Activated CD4-positive, alpha-beta T cell treated with anti-CD3 and anti-CD28 coated beads for 36 hours (primary cell): ENCODE data around the gene ASIC4. TPM values are rescaled to one million over a fixed set of nuclear protein-coding genes. Genes with fewer than 3 reads are reported as not detected.

Experiments used
- ATAC-seq: fragments of 200-7000 bp; cut with Tn5 transposase; one replicate; pipeline ENCODE4 v1.10.0; 2021; ENCODE audit warnings: mild to moderate bottlenecking, moderate library complexity
- CTCF ChIA-PET: fragments of 350-600 bp; sonication (Branson Sonifier 250); formaldehyde crosslinking; loops from one replicate; lab custom pipeline; 2021; ENCODE audit warnings: antibody characterized with exemption; lab: Charles Lee
- POLR2A ChIA-PET: fragments of 350-600 bp; sonication (Branson Sonifier 250); formaldehyde crosslinking; loops from one replicate; lab custom pipeline; 2021; ENCODE audit warnings: antibody characterized with exemption, inconsistent platforms; lab: Charles Lee
- DNase-seq: peaks from one replicate; pipeline ENCODE4 v3.0.0-alpha.2; 2020
- H3K27ac Mint-ChIP-seq: one replicate; pipeline ENCODE4 v1.8.0; 2021; ENCODE audit warnings: mixed read lengths
- H3K27me3 Mint-ChIP-seq: one replicate; pipeline ENCODE4 v1.8.0; 2021; ENCODE audit warnings: mixed read lengths
- H3K36me3 Mint-ChIP-seq: one replicate; pipeline ENCODE4 v1.8.0; 2021; ENCODE audit warnings: low read depth, mixed read lengths
- H3K4me1 Mint-ChIP-seq: one replicate; pipeline ENCODE4 v1.8.0; 2021; ENCODE audit warnings: mixed read lengths
- H3K4me3 Mint-ChIP-seq: one replicate; pipeline ENCODE4 v1.8.0; 2021; ENCODE audit warnings: mild to moderate bottlenecking, moderate library complexity, mixed read lengths
- H3K9me3 Mint-ChIP-seq: one replicate; pipeline ENCODE4 v1.8.0; 2021; ENCODE audit warnings: low read depth, mixed read lengths
- intact Hi-C, 2 experiments: fragments of 100-400 bp; cut with DNase I in 1 of 2; cut with micrococcal nuclease in 1 of 2; formaldehyde crosslinking; loops; one replicate each; pipeline versions ENCODE4 v1.14.2 to v1.15.1; 2022 to 2024; cut with DNase I, micrococcal nuclease
- total RNA-seq, 2 experiments: library from RNA; stranded (reverse); gene quantifications; one replicate each; pipeline ENCODE4 v1.2.3, GENCODE V29; 2021

The ASIC4 gene
- total RNA-seq, 2 experiments from 2014 or later = not detected

GRCh38 chr2:219565130-219566080, 51.1 kb downstream of the ASIC4 start:
- Mint-ChIP-seq H3K27me3 (peaks cover 20% of the 10 kb centered on the region), H3K4me1 (no peaks in the 10 kb centered on the region), H3K36me3 (no peaks in the 10 kb centered on the region), H3K27ac (no peak overlapping the region), H3K9me3 (no peaks in the 10 kb centered on the region), H3K4me3 (no peak overlapping the region)
- ATAC-seq (no peak), DNase-seq (no peak)
- ChIA-PET CTCF (interaction anchor here (0.9 kb wide), 1 partner anchor 18 kb away, joined by 4 read pairs; no protein-coding TSS in a partner anchor), POLR2A (no interaction called here)
- intact Hi-C loops = no loop called here

GRCh38 chr2:219566640-219567039, 52.4 kb downstream of the ASIC4 start:
- H3K27ac Mint-ChIP-seq = no peak overlapping the region
- H3K4me1 Mint-ChIP-seq = no peaks in the 10 kb centered on the region
- no peak for ATAC-seq
- H3K27me3 Mint-ChIP-seq = peaks cover 20% of the 10 kb centered on the region
- no peaks in the 10 kb centered on the region for H3K9me3 Mint-ChIP-seq
- no peaks in the 10 kb centered on the region for H3K36me3 Mint-ChIP-seq
- ChIA-PET CTCF (no interaction called here), POLR2A (no interaction called here)
- H3K4me3 Mint-ChIP-seq = no peak overlapping the region
- intact Hi-C loops = no loop called here
- DNase-seq = no peak

GRCh38 chr2:219567131-219567530, 52.8 kb downstream of the ASIC4 start:
- ATAC-seq (no peak), DNase-seq (no peak)
- Mint-ChIP-seq H3K4me1 (no peaks in the 10 kb centered on the region), H3K27me3 (peaks cover 25% of the 10 kb centered on the region), H3K36me3 (no peaks in the 10 kb centered on the region), H3K9me3 (no peaks in the 10 kb centered on the region), H3K4me3 (no peak overlapping the region), H3K27ac (no peak overlapping the region)
- ChIA-PET CTCF (no interaction called here), POLR2A (no interaction called here)
- intact Hi-C loops = no loop called here

- ChIA-PET POLR2A (no interaction called here), CTCF (no interaction called here)
- H3K9me3 Mint-ChIP-seq = no peaks in the 10 kb centered on the region
- peaks cover 26% of the 10 kb centered on the region for H3K27me3 Mint-ChIP-seq
- no peaks in the 10 kb centered on the region for H3K36me3 Mint-ChIP-seq
- H3K4me3 Mint-ChIP-seq = no peak overlapping the region
- H3K4me1 Mint-ChIP-seq = no peaks in the 10 kb centered on the region
- no peak overlapping the region for H3K27ac Mint-ChIP-seq
- ATAC-seq (no peak), DNase-seq (no peak)
- intact Hi-C loops = no loop called here
Measured at GRCh38 chr2:219567791-219568361, 53.6 kb downstream of the ASIC4 start.

GRCh38 chr2:219569041-219569440, 54.8 kb downstream of the ASIC4 start:
- ChIA-PET CTCF (interaction anchor here (0.7 to 1.0 kb wide), 2 partner anchors 9 to 28 kb away, joined by 3 to 4 read pairs; partner anchors contain the start of gene STK11IP), POLR2A (no interaction called here)
- DNase-seq (no peak), ATAC-seq (no peak)
- Mint-ChIP-seq H3K36me3 (no peaks in the 10 kb centered on the region), H3K4me1 (no peaks in the 10 kb centered on the region), H3K9me3 (no peaks in the 10 kb centered on the region), H3K4me3 (no peak overlapping the region), H3K27me3 (peaks cover 28% of the 10 kb centered on the region), H3K27ac (no peak overlapping the region)
- intact Hi-C loops = no loop called here

GRCh38 chr2:219569635-219570034, 55.4 kb downstream of the ASIC4 start:
- intact Hi-C loops = loop anchor here in 1 of 2 experiments (2.0 kb wide), 1 partner anchor 27 kb away; the partner anchor contains the start of gene STK11IP
- CTCF ChIA-PET = interaction anchor here (1.0 kb wide), 1 partner anchor 28 kb away, joined by 3 read pairs; the partner anchor contains the start of gene STK11IP
- Mint-ChIP-seq H3K27ac (no peak overlapping the region), H3K9me3 (no peaks in the 10 kb centered on the region), H3K4me3 (no peak overlapping the region), H3K36me3 (no peaks in the 10 kb centered on the region), H3K27me3 (peaks cover 28% of the 10 kb centered on the region), H3K4me1 (no peaks in the 10 kb centered on the region)
- POLR2A ChIA-PET = no interaction called here
- no peak for ATAC-seq
- no peak for DNase-seq

- peak; percentile 34 for DNase-seq
- CTCF ChIA-PET = interaction anchor here (0.5 to 1.2 kb wide), 2 partner anchors 11 to 27 kb away, joined by 3 to 5 read pairs; no protein-coding TSS in a partner anchor
- Mint-ChIP-seq H3K4me1 (no peaks in the 10 kb centered on the region), H3K9me3 (no peaks in the 10 kb centered on the region), H3K36me3 (no peaks in the 10 kb centered on the region), H3K4me3 (peak overlapping the region; percentile 43), H3K27ac (no peak overlapping the region), H3K27me3 (peaks cover 30% of the 10 kb centered on the region)
- POLR2A ChIA-PET = no interaction called here
- ATAC-seq = peak; percentile 70
- intact Hi-C loops = loop anchor here in 1 of 2 experiments (2.0 kb wide), 1 partner anchor 26 kb away; the partner anchor contains the start of gene STK11IP
Measured at GRCh38 chr2:219570194-219570923, 56.1 kb downstream of the ASIC4 start.

GRCh38 chr2:219570924-219571310, 56.6 kb downstream of the ASIC4 start:
- POLR2A ChIA-PET = interaction anchor here (0.5 kb wide), 1 partner anchor 22 kb away, joined by 9 read pairs; no protein-coding TSS in a partner anchor
- ATAC-seq (peak; percentile 28), DNase-seq (no peak)
- CTCF ChIA-PET = interaction anchor here (0.5 to 1.4 kb wide), 5 partner anchors 10 to 72 kb away, joined by 3 to 6 read pairs (median 3); no protein-coding TSS in a partner anchor
- intact Hi-C loops = loop anchor here in 1 of 2 experiments (2.0 kb wide), 1 partner anchor 26 kb away; the partner anchor contains the start of gene STK11IP
- no peaks in the 10 kb centered on the region for H3K9me3 Mint-ChIP-seq
- H3K36me3 Mint-ChIP-seq = no peaks in the 10 kb centered on the region
- H3K4me1 Mint-ChIP-seq = no peaks in the 10 kb centered on the region
- peak overlapping the region; percentile 43 for H3K4me3 Mint-ChIP-seq
- no peak overlapping the region for H3K27ac Mint-ChIP-seq
- peaks cover 32% of the 10 kb centered on the region for H3K27me3 Mint-ChIP-seq

- CTCF ChIA-PET = interaction anchor here (0.5 to 1.4 kb wide), 6 partner anchors 11 to 71 kb away, joined by 3 to 6 read pairs (median 3); partner anchors contain the start of gene CHPF
- POLR2A ChIA-PET = interaction anchor here (0.5 kb wide), 1 partner anchor 22 kb away, joined by 9 read pairs; no protein-coding TSS in a partner anchor
- Mint-ChIP-seq H3K4me3 (peak within 1 kb of the TSS; percentile 43), H3K9me3 (no peaks in the 10 kb centered on the region), H3K36me3 (no peaks in the 10 kb centered on the region), H3K27me3 (peaks cover 32% of the 10 kb centered on the region), H3K4me1 (no peaks in the 10 kb centered on the region), H3K27ac (no peak within 1 kb of the TSS)
- intact Hi-C loops = loop anchor here in 1 of 2 experiments (2.0 kb wide), 1 partner anchor 25 kb away; the partner anchor contains the start of gene STK11IP
- peak; percentile 21 for DNase-seq
- ATAC-seq = no peak
Measured at GRCh38 chr2:219571311-219572236, 57.3 kb downstream of the ASIC4 start, which contains the start of gene OBSL1. TSS of gene OBSL1 (minus strand) at chr2:219571539. CDS start at chr2:219571232, 307 bp downstream.
